Amygdala (tissue), 56 donors: ENCODE results near the gene SLC25A22.
A peak's percentile ranks its signal among the peaks of the same experiment; 100 is the strongest.

ENCODE experiments used
- DNase-seq, 56 donors: peaks; one replicate each; lab custom pipeline; 2025; lab: John Stamatoyannopoulos, UW

SLC25A22 gene

DNA sequence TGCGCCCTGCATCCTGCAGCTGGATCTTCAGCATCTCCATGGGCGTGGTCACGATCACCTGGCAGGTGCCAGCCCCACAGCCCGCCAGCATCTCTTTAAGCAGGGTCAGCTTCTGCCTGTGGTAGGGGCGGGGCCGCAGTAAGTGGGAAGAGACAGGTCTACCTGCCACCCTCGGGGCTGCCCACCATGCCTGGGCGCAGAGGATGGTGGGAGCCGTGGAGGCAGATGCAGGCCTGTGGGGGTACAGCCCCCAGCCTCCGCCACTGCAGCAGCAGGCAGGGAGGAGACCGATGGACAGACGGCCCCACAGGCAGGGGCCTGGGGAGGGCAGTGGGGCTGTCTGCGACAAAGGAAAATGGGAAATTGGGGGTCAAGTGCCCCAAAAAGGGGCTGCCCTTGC is 5.2 kb downstream of the SLC25A22 start:
- DNase-seq = no peak

DNA sequence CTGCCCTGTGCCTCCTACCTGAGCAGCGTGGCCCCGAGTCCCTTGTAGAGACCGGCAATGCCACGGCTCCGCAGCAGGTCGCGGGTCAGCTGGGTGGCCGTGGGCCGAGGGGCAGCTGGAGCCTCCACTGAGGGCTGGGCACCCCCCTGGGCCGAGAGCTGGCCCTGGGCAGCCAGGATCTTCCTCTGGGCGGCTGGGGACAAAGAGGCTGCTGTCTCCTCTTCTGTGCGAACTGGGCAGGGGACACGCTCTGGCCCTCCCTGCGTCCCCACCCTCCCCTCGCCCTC is 5.6 kb downstream of the SLC25A22 start:
- DNase-seq = no peak

DNA sequence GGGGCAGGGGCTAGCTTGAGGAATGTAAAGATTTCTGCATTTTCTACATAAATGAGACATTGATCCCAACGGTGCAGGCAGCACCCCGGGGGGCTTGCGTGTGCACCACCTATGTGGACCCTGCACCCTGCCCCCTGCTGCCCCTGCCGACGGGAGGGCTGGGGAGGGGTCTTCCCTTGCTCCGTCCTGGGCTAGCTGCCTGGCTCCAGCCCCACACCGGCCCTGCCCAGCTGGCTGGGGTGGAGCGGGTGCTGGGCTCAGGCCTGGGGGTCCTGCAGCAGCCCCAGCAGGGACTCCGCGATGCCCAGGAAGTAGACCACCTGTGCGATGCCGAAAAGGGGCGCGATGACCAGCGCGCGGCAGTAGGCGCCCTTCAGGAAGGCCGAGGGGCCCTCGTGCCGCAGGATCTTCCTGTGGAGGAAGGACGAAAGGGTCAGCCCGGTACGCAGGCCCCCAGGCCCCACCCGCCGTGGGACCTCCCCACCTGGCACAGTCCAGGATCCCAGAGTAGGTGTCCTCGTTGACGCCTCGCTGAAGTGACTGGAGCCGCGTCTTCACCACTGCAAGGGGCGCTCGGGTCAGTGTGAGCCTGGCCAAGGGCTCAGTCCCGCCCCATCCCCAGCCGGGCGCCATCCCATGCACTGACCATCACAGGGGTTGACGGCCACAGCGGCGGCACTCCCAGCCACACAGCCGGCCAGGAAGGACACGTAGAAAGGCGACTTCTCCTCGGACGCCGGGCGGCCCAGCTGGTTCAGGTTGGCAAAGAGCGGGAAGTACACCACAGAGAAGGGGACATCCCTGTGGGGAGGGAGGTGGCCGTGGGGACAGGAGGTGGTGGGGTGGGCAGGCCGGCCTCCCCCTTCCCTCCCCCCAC is 6.2 kb downstream of the SLC25A22 start:
- DNase-seq = no peak

DNA sequence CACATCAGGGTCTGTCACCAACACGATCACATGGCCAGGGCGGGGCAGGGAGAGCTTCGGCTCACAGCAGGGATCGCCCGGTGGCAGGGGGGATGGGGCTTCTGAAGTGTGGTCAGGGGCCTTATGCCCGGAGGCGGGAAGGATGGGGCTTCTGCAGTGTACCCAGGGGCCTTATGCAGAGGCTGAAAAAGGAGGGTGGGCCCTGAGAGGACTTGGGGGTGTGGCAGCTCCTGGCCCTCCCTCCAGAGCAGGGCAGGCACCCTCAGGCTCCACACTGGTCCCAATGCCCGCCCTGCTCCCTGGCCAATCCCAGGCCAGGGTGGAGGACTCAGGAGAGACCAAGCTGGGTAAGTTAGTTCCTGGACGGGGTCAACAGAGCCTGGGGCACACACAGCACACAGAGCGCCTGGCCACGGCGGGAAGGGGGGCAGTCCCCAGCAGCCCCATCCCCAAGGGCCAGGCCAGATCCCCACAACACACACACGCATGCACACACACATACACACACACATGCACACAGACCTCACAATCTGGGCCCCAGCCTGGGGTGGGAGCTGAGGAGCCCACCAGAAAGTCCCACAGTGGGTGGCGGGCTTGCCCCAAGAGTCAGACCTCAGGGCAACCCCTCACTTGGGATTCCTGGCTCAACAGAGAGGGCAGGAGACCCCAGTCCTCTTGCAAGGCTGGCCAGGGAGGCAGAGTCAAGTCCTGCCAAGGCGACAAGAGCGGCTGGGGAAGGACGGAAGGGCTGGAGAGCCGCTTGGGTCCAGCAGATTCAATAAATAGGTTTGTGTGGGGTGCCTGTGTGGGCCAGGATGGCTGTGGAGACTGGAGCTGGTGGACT is 7.1 kb downstream of the SLC25A22 start:
- no peak for DNase-seq

DNA sequence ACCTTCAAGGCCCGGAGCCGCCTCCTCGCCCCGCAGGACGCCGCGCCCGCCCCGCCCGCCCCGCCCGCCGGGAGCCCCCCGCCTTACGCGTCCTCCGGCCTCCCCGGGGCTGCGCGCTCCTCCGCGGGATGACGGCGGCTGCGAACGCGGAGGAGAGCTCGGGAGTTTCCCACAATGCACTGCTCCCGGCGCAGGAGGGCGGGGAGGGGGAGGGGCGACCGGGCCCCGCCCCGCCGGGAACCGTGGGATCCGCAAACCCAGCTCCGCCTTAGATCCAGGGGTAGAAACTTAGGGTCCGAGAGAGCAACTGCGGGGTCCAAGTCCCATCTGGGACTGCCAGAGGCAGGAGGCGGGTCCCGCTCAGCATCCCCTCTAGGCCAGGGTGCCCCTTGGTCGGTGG is 8.1 kb downstream of the SLC25A22 start, which contains the start of gene CEND1:
TSS of gene CEND1 (minus strand) at position 148 of the 400 bp plus-strand sequence. CDS start 1,514 bp downstream, outside the sequence.
- DNase-seq = peak in 42 of 56 donors; percentile 18 to 80 (median 57)

DNA sequence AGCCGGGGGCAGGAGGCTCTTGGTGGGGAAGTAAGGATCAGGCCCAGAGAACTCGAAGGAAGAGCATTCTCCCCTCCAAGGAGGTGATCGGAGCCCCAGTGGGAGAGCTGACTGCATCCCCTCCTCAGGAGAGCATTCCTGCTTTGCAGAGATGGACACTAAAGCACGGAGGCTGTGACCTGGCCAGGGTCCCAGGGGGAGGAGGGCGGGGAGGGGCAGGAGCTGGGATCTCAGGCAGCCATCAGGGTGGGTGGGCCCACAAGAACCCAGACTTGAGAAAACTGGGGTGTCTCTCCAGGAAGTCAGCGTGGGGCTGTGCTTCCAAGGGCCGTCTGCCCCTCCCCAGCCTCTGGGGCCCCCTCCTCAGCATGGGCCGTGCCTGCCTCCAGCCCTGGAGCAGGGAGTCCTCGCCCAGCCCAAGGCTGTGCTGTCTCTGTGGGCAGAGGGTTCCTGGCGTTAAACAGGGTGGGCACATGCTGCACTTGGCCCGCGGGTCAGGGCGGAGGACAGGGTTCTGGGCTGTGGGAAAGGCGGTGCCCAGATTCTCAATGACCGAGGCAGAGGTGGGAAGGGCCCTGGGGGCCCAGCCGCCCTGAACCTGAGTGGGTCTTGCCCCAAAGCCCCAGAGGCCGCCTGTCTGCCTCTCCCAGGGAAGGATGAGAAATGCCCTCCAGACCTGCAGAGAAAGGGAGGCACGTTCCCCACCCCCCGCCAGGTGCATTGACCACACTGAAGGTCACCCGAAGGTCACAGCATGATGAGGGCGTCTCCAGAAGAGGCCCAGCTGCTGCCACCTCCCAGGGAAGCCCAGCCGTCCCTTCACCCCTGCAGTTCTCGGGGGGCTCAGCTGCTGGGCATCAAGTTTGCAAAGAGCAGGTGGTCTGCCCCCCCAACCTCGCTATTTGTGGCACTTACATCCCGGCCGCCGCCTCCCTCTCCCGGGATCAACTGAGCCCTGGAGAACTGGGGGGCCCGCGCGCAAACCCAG is 8.8 kb downstream of the SLC25A22 start:
- DNase-seq = no peak

DNA sequence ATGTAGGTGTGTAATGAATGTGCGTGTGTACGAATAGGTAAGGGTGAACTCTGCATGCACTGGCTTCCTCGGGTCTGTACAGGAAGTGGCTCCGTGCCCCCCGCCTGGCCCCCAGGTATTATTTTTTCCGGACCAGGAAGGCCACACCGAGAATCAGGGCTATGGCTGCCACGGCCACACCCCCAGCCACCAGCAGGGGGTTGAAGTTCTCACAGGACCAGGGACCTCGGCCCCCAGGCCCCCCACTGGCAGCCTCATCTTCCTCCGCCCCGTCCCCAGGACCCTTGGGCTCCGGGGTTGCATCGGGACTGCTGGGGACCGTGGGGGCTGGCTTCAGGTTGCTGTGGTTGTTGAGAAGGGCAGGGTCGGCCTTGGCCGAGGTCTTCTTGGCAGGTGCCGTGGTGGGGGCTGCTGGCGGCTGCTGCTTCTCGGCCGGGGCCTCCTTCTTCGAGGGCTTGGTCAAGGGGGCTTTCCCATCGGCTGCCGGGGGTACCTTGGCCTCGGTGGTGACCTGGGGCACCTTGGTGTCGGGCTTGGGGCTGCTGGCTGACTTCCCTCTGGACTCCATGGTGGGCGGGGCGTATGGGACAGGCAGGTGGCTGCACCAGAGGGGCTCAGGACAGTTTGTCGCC is 10.0 kb downstream of the SLC25A22 start:
- no peak for DNase-seq

DNA sequence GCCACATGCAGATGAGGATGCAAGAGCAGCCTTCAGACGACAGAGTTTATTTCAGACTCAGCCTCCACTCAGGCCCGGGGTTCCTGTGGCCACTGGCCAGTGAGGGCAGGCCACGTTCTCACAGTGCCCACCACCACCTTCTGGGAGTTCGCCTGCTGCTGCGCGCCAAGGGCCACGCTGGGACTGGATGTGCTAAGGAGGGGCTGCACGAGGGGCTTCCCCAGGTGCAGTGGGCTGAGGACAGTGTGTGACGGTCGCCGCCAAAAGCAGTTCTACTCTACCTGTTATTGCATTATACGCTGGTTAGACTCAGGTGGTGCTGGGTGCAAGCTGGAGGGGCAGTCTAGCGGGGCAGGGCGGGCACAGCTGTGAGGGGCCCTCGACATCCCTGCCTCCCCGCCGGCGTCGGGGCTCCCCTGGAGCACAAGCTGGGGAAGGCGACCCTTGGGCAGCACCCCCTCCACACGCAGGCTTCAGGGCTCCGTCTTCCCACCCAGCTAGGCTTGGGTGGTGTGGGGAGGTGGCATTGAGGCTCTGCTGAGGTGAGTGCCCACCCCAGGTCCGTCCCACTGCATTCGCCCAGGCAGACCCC is 10.9 kb downstream of the SLC25A22 start:
- DNase-seq = no peak

DNA sequence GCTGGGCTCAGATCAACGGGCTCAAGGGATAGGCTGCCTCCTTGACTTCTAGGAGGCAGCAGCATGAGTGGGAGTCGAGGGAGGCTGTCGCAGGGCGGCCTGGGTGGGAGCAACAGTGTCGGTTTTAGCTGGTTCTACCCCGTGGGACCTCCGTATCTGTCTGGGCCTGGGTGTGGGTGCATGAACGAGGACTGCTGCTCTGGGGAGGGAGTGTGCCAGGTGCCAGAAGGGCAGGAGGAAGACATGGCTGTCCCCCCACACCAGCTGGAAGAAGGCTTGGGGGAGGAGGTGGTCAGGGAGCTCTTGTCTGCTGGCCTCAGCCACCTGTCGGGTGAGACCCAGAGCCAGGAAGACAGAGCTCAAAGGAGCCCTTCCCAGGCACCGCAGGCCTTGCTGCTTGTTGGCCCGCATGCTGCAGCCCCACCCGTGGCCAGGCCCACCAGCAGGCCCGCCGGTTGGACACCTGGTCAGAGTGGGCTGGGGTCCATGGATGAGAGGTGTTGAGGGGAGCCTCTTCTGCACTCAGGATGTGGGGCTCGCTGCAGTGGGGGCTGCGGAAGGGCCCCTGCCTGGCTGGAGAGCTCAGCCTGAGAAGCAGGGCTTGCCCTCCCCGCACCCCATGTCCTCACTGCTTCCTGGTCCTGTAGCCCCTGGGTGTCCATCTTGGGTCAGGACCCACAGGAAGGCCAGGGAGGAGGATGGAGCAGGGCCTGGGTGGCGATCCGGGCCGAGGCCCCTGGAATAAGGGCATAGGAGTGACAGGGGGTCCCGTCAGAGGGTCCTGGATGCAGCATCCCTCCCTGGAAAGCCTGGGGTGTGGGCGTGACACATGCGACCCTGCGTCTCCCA is 11.6 kb downstream of the SLC25A22 start:
- no peak for DNase-seq

DNA sequence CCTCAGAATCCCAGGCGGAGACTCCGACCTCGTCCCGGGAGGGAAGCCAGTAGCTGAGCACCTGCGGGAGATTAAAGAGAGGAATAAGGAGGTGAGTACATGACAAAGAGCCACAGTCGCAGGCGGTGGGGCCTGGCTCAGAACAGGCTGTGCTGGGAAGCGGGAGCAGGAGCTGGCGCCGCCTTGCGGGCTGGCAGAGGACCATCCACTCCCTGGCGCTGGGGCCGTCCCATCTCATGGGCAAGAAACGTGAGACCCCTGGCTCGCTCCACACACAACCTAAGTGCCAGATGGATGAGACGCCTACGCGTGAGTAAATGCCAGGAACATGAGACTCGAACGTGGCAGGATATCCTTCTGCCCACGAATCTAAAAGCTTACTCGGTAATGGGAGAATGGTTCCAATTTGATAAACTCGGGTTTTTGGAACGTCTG is 14.5 kb downstream of the SLC25A22 start:
- peak in 53 of 56 donors; percentile 25 to 89 (median 73) for DNase-seq

DNA sequence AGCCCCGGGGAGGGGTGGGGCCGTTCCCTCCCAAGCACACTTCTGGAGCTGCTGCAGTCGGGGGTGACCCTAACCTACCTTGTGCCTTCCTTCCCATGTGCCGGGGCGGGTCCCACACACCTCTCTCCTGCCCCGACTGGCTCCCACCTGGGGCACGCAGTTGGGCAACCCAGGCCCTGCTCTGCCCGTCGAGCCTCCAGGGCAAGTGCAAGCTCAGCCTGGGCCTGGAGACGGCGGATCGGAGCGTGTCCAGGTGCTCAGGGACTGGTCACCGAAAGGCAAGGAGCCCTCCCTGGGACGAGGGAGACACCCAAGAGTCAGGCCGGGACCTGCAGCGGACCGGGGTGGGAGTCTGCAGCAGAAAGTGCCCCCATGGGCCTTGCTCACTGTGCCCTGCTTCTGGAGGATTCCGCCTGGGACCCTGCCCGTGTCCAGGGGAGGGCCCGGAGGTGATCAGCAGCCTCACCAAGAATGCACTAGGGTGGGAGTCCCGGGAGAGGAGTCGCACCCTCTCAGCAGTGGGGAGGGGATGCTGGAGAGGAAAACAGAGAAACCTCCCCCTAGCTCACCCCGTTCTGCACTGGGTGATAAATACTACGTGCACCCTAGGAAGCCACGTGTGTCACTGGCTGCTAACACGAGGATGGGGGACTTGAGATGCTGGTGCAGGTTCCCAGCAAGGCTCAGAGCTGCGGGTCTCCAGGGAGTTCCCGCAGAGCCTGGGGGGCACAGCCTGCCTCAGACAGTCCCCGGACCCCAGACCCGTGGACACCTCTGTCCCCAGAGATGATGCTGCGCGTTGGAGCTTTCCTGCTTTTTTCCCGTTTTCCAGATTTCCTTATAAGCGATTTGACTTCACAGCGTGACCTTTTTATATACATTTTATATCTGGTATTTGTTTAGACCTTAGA is 15.6 kb downstream of the SLC25A22 start:
- no peak for DNase-seq

DNA sequence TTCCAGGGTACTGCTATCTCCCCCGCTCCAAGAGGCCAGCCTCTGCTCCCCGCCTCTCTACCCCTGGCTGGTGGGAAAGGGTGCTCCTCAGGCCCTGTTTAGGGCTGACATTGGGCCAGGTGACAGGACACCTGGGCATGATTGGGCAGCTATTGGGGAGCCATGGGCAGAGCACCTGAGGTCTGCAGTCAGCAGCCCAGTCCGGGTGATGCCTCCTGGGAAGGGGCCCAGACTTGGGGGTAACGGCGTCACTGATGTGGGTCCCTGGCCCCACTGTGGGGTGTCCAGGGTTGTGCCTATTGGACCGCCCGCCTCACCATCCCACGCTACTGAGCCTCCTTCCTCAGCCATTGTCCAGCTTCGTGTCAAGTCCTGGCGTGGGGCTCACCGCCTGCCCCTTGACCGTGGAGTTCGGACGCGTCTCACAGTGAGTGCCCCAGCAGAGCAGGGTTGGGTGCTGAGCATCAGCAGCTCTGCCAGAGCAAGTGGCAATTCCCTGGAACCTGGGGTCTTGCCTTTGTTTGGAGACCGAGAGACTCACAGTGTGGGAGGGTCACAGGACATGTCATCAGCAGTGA is 18.0 kb downstream of the SLC25A22 start:
- no peak for DNase-seq

DNA sequence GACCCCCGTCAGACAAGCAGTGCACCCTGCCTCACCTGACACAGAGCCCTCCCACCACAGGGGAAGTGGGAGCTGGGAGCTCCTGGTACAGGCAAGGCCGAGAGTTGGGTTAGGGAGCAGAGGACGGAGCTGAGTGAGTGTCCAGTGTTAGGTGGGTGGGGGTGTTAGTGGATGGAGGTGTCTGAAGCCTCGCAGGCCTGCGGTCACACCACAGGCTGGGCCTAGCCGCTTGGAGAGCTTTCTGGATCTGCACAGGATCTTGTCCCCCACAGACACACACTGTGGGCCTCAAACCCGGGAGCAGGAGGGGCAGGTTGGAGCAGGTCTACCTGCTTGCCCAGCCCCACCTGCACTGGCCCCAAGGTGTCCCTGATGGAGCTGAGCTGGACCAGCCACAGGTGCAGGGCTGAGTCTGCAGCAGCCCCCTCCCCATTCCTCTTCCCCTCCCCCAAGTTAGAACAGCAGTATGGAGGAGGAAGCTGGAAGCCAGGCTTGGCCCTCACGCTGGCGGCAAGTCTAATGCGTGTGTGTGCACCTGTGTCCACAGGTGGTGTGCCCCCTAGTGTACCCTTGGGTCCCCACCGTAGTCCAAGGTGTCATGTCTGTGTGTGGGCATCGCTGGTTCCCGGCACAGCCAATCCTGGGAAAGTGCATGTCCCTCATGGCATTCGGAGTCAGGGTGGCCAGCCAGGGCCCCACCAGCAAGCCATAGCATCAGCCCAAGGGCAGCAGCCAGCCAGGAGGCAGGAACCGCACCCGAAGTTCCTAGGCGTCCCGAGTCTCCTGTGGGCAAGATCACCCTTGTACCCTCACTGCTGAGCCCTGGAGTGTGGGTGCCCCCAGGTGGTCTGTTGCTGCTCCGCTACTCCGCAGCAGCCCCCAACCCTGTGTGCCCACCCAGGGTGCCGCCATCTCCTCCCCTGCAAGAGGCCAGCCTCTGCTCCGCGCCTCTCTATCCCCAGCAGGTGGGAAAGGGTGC is 18.8 kb downstream of the SLC25A22 start:
- no peak for DNase-seq

DNA sequence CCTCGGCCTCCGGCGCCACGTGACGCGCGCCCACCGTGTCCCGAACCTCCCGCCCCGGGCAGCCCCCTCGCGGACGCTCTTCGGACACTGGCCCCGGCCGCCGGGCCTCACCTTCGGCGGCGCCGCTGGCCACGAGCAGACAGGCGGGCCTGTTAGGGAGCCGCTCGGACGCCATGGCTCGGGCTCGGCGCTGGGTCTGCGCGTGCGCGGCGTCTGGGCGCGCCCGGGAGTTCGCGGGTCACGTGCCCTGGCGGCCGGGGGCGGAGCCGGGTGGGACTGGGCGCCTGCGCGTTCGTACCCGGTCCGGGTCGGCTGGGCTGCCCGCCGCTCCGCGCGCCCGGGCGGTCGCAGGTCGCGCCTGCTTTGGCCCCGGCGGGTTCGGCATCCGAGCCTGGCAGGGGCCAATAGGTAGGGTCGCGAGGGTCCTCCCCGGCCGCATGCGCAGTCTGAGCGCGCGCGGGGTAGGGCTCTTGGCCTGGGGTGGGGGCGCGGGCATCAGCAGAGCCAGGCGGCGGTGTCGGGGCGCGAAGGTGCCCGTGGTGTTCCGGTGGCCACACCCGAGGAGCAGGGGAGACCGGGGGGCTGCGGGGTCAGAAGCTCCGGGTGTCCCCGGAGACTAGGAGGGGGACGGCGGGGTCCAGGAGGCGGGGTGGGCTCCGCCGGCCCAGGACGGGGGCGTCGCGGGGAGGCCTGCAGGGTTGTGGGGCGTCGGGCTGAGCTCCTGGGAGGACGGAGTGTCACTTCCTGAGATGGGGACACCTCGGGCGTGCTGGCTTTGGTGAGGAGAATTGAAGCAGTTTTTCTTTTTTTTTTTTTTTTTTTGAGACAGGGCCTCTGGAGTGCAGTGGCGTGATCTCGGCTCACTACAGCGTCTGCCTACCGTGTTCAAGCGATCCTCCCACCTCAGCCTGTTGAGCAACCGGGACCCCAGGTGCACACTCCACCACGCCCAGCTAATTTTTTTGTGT is 20.5 kb downstream of the SLC25A22 start, which contains the start of gene GATD1:
TSS of gene GATD1 (minus strand) at position 200 of the 968 bp plus-strand sequence. CDS start at position 175, 25 bp downstream.
- peak in 53 of 56 donors; percentile 30 to 92 (median 80) for DNase-seq
